Heart right ventricle (tissue), 16 donors: ENCODE measurements around the gene PNP. TPM values are rescaled to one million over a fixed set of nuclear protein-coding genes. Genes with fewer than 3 reads are reported as not detected.

Experiments
- ATAC-seq, 8 donors: fragments of 200-7000 bp; cut with Tn5 transposase; one replicate each; pipeline ENCODE4 v1.9.1; 2020; ENCODE audit warnings: mild to moderate bottlenecking in 8 of 8, moderate library complexity in 8 of 8, moderate number of reproducible peaks in 1 of 8
- DNase-seq, 2 donors: peaks; one replicate each; pipeline ENCODE4 v3.0.0-alpha.2; 2020
- H3K27ac ChIP-seq, 10 donors: fragments of 200-600 bp; sonication (generic) in 2 of 10; one replicate each; pipeline versions ENCODE4 v1.5.0 to v1.8.0; 2020 to 2022; ENCODE audit warnings: mild to moderate bottlenecking in 3 of 10
- H3K27me3 ChIP-seq, 7 donors: fragments of 200-600 bp; one replicate each; pipeline ENCODE4 v1.8.0; 2021 to 2022; ENCODE audit warnings: mild to moderate bottlenecking in 2 of 7
- H3K36me3 ChIP-seq, 9 donors: fragments of 200-600 bp; sonication (generic) in 1 of 9; one replicate each; pipeline versions ENCODE4 v1.5.0 to v1.8.0; 2020 to 2022; ENCODE audit warnings: mild to moderate bottlenecking in 2 of 9
- H3K4me1 ChIP-seq, 9 donors: fragments of 200-600 bp; sonication (generic) in 1 of 9; one replicate each; pipeline versions ENCODE4 v1.5.0 to v1.8.0; 2020 to 2022; ENCODE audit warnings: mild to moderate bottlenecking in 4 of 9
- H3K4me3 ChIP-seq, 10 donors: fragments of 200-600 bp; sonication (generic) in 2 of 10; one replicate each; pipeline versions ENCODE4 v1.5.0 to v1.8.0; 2020 to 2022; ENCODE audit warnings: mild to moderate bottlenecking in 7 of 10, moderate library complexity in 2 of 10
- H3K9me3 ChIP-seq, 11 donors: fragments of 200-600 bp in 10 of 11; sonication (generic) in 2 of 11; one replicate each; pipeline versions ENCODE4 v1.5.0 to v1.8.0; 2013 to 2022; ENCODE audit warnings: mild to moderate bottlenecking in 2 of 11, control low read depth in 1 of 11, moderate library complexity in 1 of 11
- WGBS, 2 donors: extraction: QIAGEN DNeasy Blood & Tissue Kit; methylation state at CpG; one replicate each; pipeline ENCODE4 v1.1.7; 2013; ENCODE audit warnings: inconsistent platforms in 1 of 2; 5-methylcytosine and 5-hydroxymethylcytosine counted together
- intact Hi-C, 10 donors: fragments of 100-400 bp; cut with DNase I; formaldehyde crosslinking; loops; one replicate each; pipeline versions ENCODE4 v1.11.1 to v1.14.2; 2022
- polyA plus RNA-seq, 2 donors: library from polyadenylated mRNA; stranded (reverse); fragments of 200-250 nt; gene quantifications; one replicate each; pipeline ENCODE4 v1.2.3, GENCODE V29; 2013
- total RNA-seq, 10 donors: library from RNA; stranded (reverse); fragmentation: NEBNext Ultra II Directional in 3 of 10; extraction: Animal tissue kit (Norgen Biotek cat#: 25700) in 3 of 10; gene quantifications; one replicate each; pipeline versions ENCODE4 v1.2.1 to v1.2.4, GENCODE V29; 2021 to 2023
- TF ChIP-seq, protein P1 (sequence below), 9 donors: fragments of 200-600 bp; sonication (generic) in 2 of 9; IDR thresholded peaks; one replicate each; pipeline versions ENCODE4 v1.5.0 to v1.8.0; 2021 to 2022; ENCODE audit warnings: antibody characterized with exemption in 9 of 9, mild to moderate bottlenecking in 5 of 9, moderate library complexity in 1 of 9
- donor health status: Arrhythmogenic right ventricular cardiomyopathy.
- donor health status: ischemic (EF 13 %, LVEDD 7.1; RV severe dilation, severe dysfunction).
- donor health status: healthy with polysubstance abuse.
- donor health status: DM: no; HTN: yes; CAD: no.
- donor health status: DM: no; HTN: no; CAD: no.
- donor health status: ischemic (EF 25% LVEDD 6.9; RV normal size, moderate dysfunction).
- donor health status: ischemic (EF 25% LVEDD 5.7; RV mildly dilated, moderate dysfunction).
- donor health status: healthy.
- donor health status: DM: yes; HTN: yes; CAD: no.
- donor health status: Ischemic cardiomyopathy.
- donor health status: ischemic (EF 35%, LVEDD 5.7; RV mildly dilated, moderate dysfunction).
- donor health status: nonischemic (EF 11% LVEDD 7.7; RV severe dilation, severe dysfunction).
- donor health status: DM: yes; HTN: yes; CAD: no.
- donor health status: PGD.
- donor health status: ischemic (EF 29% LVEDD 5.4; RV normal size, mild dysfunction).
- donor health status: nonischemic (EF 23%, LVEDD 6.1; RV moderate dilation, normal function).

PNP gene
- total and polyA plus RNA-seq, 12 donors: 5.0 to 33.7 (median 8.6) TPM

GRCh38 chr14:20477211-20477876 lies 8.1 kb downstream of the PNP start:
- 0 to 26% methylated on average over 1 of the region's 1 CpG for WGBS, 2 donors
- DNase-seq (peak; percentile 23 to 41), ATAC-seq (peak; percentile 55 to 89 (median 80))
- H3K27me3 ChIP-seq: no peaks in the 10 kb centered on the region
- H3K4me1 ChIP-seq: peaks cover 5 to 36% (median 22%) of the 10 kb centered on the region in 9 donors
- intact Hi-C loops: no loop called here
- peak overlapping the region in 1 of 10 donors; percentile 7 for H3K4me3 ChIP-seq
- H3K9me3 ChIP-seq: no peaks in the 10 kb centered on the region
- peaks cover 0 to 61% (median 10%) of the 10 kb centered on the region in 9 donors for H3K36me3 ChIP-seq
- peak overlapping the region in 8 of 10 donors; percentile 17 to 86 (median 62) for H3K27ac ChIP-seq
- TF ChIP-seq, protein P1, sequence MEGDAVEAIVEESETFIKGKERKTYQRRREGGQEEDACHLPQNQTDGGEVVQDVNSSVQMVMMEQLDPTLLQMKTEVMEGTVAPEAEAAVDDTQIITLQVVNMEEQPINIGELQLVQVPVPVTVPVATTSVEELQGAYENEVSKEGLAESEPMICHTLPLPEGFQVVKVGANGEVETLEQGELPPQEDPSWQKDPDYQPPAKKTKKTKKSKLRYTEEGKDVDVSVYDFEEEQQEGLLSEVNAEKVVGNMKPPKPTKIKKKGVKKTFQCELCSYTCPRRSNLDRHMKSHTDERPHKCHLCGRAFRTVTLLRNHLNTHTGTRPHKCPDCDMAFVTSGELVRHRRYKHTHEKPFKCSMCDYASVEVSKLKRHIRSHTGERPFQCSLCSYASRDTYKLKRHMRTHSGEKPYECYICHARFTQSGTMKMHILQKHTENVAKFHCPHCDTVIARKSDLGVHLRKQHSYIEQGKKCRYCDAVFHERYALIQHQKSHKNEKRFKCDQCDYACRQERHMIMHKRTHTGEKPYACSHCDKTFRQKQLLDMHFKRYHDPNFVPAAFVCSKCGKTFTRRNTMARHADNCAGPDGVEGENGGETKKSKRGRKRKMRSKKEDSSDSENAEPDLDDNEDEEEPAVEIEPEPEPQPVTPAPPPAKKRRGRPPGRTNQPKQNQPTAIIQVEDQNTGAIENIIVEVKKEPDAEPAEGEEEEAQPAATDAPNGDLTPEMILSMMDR (IDR thresholded peaks at IDR 0.05): no peak

- H3K4me3 ChIP-seq: no peak overlapping the region
- ATAC-seq (no peak), DNase-seq (no peak)
- peaks cover 0 to 45% (median 10%) of the 10 kb centered on the region in 9 donors for H3K36me3 ChIP-seq
- H3K9me3 ChIP-seq: no peaks in the 10 kb centered on the region
- intact Hi-C loops: no loop called here
- TF ChIP-seq, protein P1 (IDR thresholded peaks at IDR 0.05): no peak
- no peaks in the 10 kb centered on the region for H3K27me3 ChIP-seq
- no peak overlapping the region for H3K27ac ChIP-seq
- H3K4me1 ChIP-seq: peaks cover 5 to 27% (median 19%) of the 10 kb centered on the region in 9 donors
- 96 to 98% methylated on average over 2 of the region's 2 CpGs for WGBS, 2 donors
Observed at GRCh38 chr14:20478894-20479293, 9.7 kb downstream of the PNP start.

- Histone ChIP-seq H3K36me3 (peaks cover 0 to 12% (median 0%) of the 10 kb centered on the region in 9 donors), H3K4me3 (no peak overlapping the region), H3K9me3 (no peaks in the 10 kb centered on the region), H3K27ac (no peak overlapping the region), H3K27me3 (peaks cover 0 to 4% (median 0%) of the 10 kb centered on the region in 7 donors), H3K4me1 (peaks cover under 1 to 20% (median 9%) of the 10 kb centered on the region in 9 donors)
- intact Hi-C loops: no loop called here
- TF ChIP-seq, protein P1 (IDR thresholded peaks at IDR 0.05): no peak
- ATAC-seq: no peak
- DNase-seq: no peak
- 75 to 77% methylated on average over 5 of the region's 5 CpGs for WGBS, 2 donors
Observed at GRCh38 chr14:20482382-20482781, 13.2 kb downstream of the PNP start.

DNA sequence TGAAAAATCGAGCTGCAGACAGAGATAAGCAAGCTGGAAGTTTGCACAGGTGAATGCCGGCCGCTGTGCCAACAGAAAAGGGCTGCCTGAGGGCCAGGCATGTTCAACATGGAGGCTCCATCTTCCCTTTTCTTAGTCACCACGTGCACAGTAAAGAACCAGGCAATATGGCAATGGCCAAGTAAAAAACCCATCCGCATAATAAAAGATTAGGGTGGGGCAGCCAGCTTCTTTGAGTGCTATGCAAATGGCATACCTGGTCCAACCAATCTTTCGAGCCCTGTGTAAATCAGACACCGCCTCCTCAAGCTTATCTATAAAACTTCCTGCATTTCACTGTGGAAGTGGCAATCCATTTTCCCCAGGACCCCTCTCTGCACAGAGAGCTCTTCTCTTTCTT lies 16.7 kb downstream of the PNP start:
- 67 to 68% methylated on average over 7 of the region's 7 CpGs for WGBS, 2 donors
- Histone ChIP-seq H3K27me3 (peaks cover 0 to 4% (median 0%) of the 10 kb centered on the region in 7 donors), H3K4me1 (peaks cover 0 to 32% (median 18%) of the 10 kb centered on the region in 9 donors), H3K4me3 (no peak overlapping the region), H3K9me3 (no peaks in the 10 kb centered on the region), H3K27ac (no peak overlapping the region), H3K36me3 (no peaks in the 10 kb centered on the region)
- TF ChIP-seq, protein P1 (IDR thresholded peaks at IDR 0.05): no peak
- no peak for ATAC-seq
- intact Hi-C loops: no loop called here
- DNase-seq: no peak
